Measurements from ENCODE around the gene KDM7A.
A peak's percentile ranks its signal among the peaks of the same experiment; 100 is the strongest.
"Not testable (repeated sequence)": the region's sequence is repeated elsewhere in the genome, so short reads cannot be mapped to it uniquely, and the experiment has no call there.

The KDM7A gene

GRCh38 chr7:140201393-140201792 lies 24.6 kb upstream of the KDM7A start:
- no peak for DNase-seq

DNA sequence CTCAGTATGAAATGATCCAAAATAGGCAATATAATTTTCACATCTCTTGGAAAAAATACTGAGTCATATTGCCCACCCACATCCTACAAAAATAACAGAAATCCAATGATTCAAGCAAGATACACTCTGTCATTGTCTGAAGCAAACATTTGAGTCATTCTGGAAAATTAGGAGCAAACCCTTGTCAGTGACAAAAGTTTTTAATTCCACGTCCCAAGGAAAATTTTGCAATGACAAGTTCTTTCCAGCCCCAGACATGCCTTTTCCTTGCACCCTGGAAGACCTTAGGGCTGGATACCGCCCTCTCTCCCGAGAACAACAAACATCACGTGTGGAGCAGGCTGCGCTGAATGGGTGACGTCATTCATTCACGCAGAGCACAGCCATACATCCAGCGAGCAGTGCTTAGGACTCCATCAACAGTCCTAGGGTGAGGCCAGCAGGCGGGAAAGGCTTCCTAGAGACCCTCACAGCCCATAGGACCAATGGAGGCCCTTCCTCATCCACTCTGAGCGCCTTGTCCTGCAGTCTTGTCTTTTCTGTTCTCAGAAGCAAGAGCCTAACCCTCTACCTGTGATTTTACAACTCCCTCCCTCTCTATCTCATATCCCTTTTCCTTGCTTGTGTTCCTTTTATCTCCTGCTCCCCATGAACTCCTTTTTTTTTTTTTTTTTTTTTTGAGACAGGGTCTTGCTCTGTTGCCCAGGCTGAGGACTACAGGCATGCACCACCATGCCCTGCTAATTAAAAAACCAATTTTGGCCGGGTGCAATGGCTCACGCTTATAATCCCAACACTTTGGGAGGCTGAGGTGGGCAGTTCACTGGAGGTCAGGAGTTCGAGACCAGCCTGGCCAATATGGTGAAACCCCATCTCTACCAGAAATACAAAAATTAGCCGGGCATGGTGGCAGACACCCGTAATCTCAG lies 23.5 kb upstream of the KDM7A start:
- no peak for DNase-seq

DNA sequence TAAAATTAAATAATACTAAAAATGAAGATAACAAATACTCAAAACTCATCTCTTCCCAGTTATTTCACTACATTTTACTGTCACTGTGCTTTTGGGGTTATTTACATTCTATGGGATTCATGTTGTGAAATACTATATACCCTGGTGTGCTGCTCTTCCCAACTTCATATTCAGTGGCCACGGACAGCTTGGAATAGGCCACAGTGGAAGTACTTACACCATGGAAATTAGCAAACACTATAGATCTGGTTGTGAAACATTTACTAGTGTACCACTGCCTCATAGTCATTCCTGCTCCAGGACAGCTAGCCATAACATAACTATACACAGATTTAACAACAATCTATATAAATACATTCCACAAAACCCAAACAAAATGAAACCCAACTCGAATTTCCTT lies 21.2 kb upstream of the KDM7A start:
- DNase-seq: no peak

GRCh38 chr7:140197218-140197890 lies 20.6 kb upstream of the KDM7A start:
- no peak for DNase-seq

DNA sequence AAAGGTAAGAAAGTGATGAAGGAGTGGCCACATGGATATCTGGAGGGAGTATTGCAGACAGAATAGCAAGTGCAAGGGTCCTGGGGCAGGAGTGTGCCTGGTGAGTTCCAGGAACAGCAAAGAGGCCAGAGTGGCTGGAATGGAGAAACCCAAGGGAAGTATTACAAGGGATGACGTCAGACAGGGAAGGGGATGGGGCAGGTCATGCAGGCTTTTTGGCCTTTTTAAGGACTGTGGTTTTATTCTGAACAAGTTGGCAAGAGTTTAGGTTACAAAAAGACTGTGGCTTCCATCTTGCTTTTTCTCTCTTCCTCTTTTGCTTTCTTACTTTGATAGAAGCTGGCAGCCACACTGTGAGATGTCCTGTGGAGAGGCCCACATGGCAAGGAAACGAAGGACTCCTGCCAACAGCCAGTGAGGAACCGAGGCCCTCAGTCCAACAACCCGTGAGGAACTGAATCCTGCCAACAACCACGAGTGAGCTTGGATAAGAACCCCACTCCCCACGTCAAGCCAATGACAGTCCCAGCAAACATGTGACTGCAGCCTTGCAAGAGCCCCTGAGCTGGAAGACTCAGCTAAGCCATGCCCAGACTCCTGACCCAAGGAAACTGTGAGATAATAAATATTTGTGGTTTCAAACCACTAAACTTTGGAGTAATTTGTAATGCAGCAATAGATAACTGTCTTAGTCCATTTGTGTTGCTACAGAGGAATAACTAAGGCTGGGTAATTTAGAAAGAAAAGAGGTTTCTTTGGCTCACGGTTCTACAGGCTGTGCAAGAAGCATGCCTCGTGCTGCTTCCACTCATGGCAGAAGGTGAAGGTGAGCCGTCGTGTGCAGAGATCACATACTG lies 19.8 kb upstream of the KDM7A start:
- no peak for DNase-seq

GRCh38 chr7:140195859-140196258 lies 19.1 kb upstream of the KDM7A start:
- DNase-seq: no peak

GRCh38 chr7:140192620-140193019 lies 15.8 kb upstream of the KDM7A start:
- DNase-seq: no peak

GRCh38 chr7:140192176-140192575 lies 15.4 kb upstream of the KDM7A start:
- DNase-seq: no peak

GRCh38 chr7:140190588-140190987 lies 13.8 kb upstream of the KDM7A start:
- DNase-seq: no peak

- no peak for DNase-seq
Observed at GRCh38 chr7:140189917-140190316, 13.1 kb upstream of the KDM7A start.

GRCh38 chr7:140182917-140183316 lies 6.1 kb upstream of the KDM7A start:
- DNase-seq: no peak

GRCh38 chr7:140179339-140179738 lies 2.6 kb upstream of the KDM7A start:
- no peak for DNase-seq

- no peak for DNase-seq
Observed at GRCh38 chr7:140176122-140176701, 571 bp downstream of the KDM7A start.

DNA sequence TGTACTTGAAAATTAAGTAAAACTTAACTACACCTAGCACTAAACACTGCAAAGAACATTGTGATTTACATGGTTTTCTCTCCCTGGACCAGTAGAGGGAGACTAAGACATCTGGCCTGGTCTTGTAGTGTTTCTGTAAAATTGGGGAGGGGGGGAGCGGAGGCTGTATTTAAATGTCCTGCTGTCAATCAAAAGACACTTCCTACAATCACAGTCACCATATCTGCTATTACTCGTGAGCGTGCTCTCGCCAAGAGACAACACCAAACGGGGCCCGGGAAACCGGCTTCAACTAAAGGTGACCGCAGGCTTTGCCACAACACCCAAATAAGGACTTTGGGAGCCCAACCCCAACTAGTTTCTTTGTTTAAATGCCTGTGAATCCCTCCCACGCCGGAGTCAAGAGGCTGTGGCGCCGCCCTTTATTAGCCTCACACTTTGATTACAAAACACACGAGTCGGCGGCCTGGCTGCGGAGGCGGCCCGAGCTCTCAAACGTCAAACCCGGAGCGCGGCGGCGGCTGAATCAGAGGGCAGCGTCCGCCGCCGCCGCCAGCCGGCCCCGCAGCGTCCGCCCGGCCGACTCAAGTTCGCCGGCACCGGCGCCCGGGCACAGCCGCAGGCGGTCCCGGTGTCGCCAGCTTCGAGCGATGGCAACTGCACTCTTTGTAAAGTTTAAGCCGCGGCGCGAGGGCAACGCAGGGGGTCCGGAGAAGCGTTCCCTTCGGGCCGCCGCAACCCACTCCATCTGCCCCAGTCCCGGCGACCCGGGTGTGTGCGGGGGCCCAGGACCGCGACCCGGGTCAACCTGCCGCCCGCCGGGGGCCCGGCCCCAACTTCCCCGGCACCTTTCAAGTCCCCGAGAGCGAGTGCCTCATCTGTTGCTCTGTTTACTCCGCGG lies 1.3 kb downstream of the KDM7A start:
- DNase-seq: peak; percentile 87

DNA sequence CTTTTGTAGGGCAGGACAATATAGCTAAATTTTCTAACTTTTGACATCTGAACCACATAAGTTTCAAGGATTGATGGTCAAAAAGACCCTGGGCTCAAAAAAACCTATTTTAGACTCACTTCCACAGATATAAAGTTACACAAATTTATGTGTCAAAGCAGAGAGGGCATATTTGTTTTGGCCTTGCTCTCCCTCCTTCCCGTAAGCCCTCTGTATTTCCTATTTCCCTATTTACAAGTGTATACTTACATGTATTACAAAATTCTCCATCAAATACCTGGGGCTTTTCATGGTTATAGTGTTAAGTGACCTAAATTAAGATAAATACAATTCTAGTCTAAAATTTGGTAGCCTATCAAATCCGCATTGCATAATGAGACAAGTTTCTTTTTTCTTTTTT lies 2.6 kb downstream of the KDM7A start:
- DNase-seq: no peak

DNA sequence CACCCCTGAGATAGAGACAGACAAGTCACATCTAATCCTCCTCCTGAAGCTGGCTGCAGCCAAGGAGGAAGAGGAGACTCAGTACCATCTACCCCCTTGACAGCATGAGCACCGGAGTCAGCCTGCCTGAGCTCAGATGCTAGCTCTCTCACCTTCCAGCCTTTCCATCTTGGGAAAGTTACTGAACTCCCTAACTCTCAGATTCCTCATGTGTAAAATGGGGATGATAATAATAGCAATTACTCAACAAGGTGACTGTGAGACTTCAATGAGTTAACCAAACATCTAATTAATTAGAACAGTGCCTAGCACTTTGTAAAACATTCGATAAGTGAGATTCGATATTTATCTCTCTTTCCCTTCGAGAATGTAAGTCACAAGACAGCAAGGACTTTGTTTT lies 6.4 kb downstream of the KDM7A start:
- DNase-seq: no peak

DNA sequence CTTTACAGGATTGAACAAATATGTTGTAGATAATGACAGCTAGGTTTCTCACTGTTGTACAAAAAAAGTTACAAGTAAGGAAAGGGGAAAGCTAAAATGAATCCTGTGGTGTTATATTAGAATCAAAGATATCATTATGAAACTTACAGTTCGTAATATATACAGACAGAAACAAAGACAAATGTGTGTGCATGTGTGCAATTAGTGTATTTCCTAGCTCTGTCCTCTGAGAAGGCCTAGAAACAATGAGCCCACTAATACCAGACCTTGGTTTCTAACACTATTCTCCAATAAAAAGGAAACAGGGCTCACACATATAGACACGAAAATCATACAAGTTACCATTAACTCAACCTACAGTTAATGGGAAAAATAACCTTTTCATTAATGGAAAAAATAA lies 8.0 kb downstream of the KDM7A start:
- no peak for DNase-seq

GRCh38 chr7:140165422-140165821 lies 11.4 kb downstream of the KDM7A start:
- DNase-seq: no peak

DNA sequence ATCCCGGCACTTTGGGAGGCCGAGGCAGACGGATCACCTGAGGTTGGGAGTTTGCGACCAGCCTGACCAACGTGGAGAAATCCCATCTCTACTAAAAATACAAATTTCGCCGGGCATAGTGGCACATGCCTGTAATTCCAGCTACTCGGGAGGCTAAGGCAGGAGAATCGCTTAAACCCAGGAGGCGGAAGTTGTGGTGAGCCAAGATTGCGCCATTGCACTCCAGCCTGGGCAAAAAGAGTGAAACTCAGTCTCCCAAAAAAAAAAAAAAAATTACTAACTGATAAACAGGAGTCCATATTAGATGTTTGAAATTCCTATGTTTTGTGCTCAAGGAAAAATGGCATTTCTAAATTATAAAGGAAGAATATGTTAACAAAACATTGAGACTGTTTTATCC lies 14.7 kb downstream of the KDM7A start:
- not testable (repeated sequence) for DNase-seq

DNA sequence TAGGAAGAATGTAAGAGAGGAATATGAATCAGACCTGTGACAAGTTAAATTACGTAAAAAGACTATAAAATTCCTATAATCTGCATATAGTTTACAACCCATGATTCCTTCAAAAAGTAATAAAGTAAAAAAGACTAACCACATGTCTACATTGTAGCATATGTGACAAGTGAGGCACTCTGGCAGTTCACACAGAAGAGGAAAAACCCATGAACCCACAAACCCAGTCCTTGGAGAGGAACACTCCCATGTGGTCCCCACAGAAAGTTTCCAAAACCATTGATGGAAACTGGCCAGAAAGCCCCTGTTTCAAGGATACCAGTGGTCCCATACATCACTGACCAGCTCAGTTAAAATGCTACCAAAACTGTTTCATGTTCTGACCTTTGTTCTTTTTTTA lies 15.7 kb downstream of the KDM7A start:
- DNase-seq: no peak

DNA sequence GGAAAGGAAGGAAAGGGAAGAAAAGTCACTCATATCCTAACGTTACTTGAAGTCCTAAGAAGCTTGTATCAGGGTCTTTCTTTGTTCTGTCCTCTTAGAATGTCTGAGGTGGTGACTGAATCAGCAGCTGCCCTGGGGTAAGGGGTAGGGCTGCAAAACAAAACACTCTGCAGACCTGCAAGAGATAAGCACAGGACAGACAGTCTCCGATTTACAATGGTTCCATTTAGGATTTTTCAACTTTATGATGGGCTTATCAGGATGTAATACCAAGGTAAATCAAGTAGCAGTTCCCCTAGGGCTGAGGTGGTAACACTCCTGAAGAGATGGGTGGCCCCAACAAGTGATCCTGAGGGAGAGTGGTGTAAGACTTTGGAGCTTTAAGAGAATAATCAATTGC lies 16.5 kb downstream of the KDM7A start:
- no peak for DNase-seq

DNA sequence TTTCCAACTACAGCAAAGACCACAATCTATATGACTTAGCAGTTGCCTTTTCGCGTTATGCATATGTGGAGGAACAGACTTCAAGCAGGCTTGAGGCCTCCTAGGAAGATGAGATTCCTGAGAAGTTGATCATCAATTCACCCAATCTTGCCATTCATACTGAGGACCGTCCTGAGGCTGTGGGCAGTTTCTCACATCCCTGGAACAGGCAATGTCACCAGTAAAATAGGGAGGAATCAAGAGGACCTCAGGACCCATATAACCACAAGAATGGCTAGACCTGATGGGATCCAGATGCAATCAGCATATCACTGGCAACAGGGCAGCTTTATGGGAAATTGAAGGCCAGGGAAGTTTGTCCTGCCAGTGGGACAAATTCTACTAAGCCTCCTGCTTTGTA lies 17.3 kb downstream of the KDM7A start:
- DNase-seq: no peak
